Measurements from ENCODE around the gene NGFR. TPM values are rescaled to one million over a fixed set of nuclear protein-coding genes. Genes with fewer than 3 reads are reported as not detected.
"Not testable (repeated sequence)": the region's sequence is repeated elsewhere in the genome, so short reads cannot be mapped to it uniquely, and the experiment has no call there.

The NGFR gene
- total and polyA plus RNA-seq, 3 donors from 2014 or later: 11.3 to 21.5 (median 20.6) TPM

GRCh38 chr17:49548051-49548505 is 53.0 kb downstream of the NGFR start:
- no peaks in the 10 kb centered on the region for H3K27me3 ChIP-seq
- H3K36me3 ChIP-seq (ENCODE audit: low read depth, missing control alignments): no peaks in the 10 kb centered on the region
- peaks cover 16% of the 10 kb centered on the region for H3K4me1 ChIP-seq
- TF ChIP-seq POLR2A (IDR thresholded peaks at IDR 0.05): no peak
- no peak for TF ChIP-seq CTCF (IDR thresholded peaks at IDR 0.05)
- 41 to 88% methylated on average over 9 to 12 of the region's 12 CpGs for WGBS, 2 donors
- H3K4me3 ChIP-seq: no peak overlapping the region
- H3K9me3 ChIP-seq: no peaks in the 10 kb centered on the region
- no peak overlapping the region for H3K27ac ChIP-seq
- intact Hi-C loops (cut with DNase I; ENCODE audit: low total_unique reads): no loop called here
- DNase-seq: no peak

- intact Hi-C loops (cut with DNase I; ENCODE audit: low total_unique reads): no loop called here
- no peak for TF ChIP-seq POLR2A (IDR thresholded peaks at IDR 0.05)
- TF ChIP-seq CTCF (IDR thresholded peaks at IDR 0.05): peak in 2 of 3 experiments; percentile 25 to 43
- H3K27me3 ChIP-seq: no peaks in the 10 kb centered on the region
- no peaks in the 10 kb centered on the region for H3K36me3 ChIP-seq (ENCODE audit: low read depth, missing control alignments)
- peak; percentile 62 for DNase-seq
- H3K4me3 ChIP-seq: no peak overlapping the region
- H3K9me3 ChIP-seq: no peaks in the 10 kb centered on the region
- H3K27ac ChIP-seq: no peak overlapping the region
- peaks cover 16% of the 10 kb centered on the region for H3K4me1 ChIP-seq
- 91 to 96% methylated on average over 3 to 8 of the region's 8 CpGs for WGBS, 2 donors
These were observed 53.6 kb downstream of the NGFR start for GRCh38 chr17:49548506-49549310.

GRCh38 chr17:49549311-49549605 is 54.2 kb downstream of the NGFR start:
- H3K4me3 ChIP-seq: no peak overlapping the region
- intact Hi-C loops (cut with DNase I; ENCODE audit: low total_unique reads): no loop called here
- 93 to 99% methylated on average over 6 of the region's 6 CpGs for WGBS, 2 donors
- H3K36me3 ChIP-seq (ENCODE audit: low read depth, missing control alignments): no peaks in the 10 kb centered on the region
- no peaks in the 10 kb centered on the region for H3K9me3 ChIP-seq
- H3K27me3 ChIP-seq: no peaks in the 10 kb centered on the region
- TF ChIP-seq CTCF (IDR thresholded peaks at IDR 0.05) (no peak), POLR2A (IDR thresholded peaks at IDR 0.05) (no peak)
- DNase-seq: no peak
- H3K4me1 ChIP-seq: peaks cover 16% of the 10 kb centered on the region
- no peak overlapping the region for H3K27ac ChIP-seq

GRCh38 chr17:49549691-49550678 is 54.9 kb downstream of the NGFR start:
- 91 to 95% methylated on average over 13 to 20 of the region's 20 CpGs for WGBS, 2 donors
- Histone ChIP-seq H3K4me3 (no peak overlapping the region), H3K9me3 (no peaks in the 10 kb centered on the region), H3K27ac (no peak overlapping the region), H3K36me3 (ENCODE audit: low read depth, missing control alignments) (no peaks in the 10 kb centered on the region), H3K27me3 (no peaks in the 10 kb centered on the region), H3K4me1 (peaks cover 17% of the 10 kb centered on the region)
- intact Hi-C loops (cut with DNase I; ENCODE audit: low total_unique reads): loop anchor here (5.0 to 10.0 kb wide), 2 partner anchors 53 to 115 kb away; partner anchors contain the start of gene NGFR
- no peak for DNase-seq
- TF ChIP-seq CTCF (IDR thresholded peaks at IDR 0.05) (no peak), POLR2A (IDR thresholded peaks at IDR 0.05) (no peak)

- not testable (repeated sequence) for H3K36me3 ChIP-seq (ENCODE audit: low read depth, missing control alignments); H3K4me3 ChIP-seq; DNase-seq; H3K27me3 ChIP-seq; H3K27ac ChIP-seq; H3K9me3 ChIP-seq
- intact Hi-C loops (cut with DNase I; ENCODE audit: low total_unique reads): loop anchor here (5.0 to 10.0 kb wide), 2 partner anchors 53 to 116 kb away; partner anchors contain the start of gene NGFR
- peaks cover 23% of the 10 kb centered on the region for H3K4me1 ChIP-seq
- WGBS, 2 donors: 85 to 96% methylated on average over 9 of the region's 9 CpGs
These were observed 55.7 kb downstream of the NGFR start for GRCh38 chr17:49550764-49551163.

Measured in testis (tissue), 3 donors.